GM23338 (cell line): ENCODE data around the gene CDCA5. TPM values are rescaled to one million over a fixed set of nuclear protein-coding genes. Genes with fewer than 3 reads are reported as not detected.

ENCODE experiments used
- ATAC-seq: fragments of 200-7000 bp; cut with Tn5 transposase; 3 replicates; pipeline ENCODE4 v1.9.1; 2020
- DNase-seq: peaks from one replicate; pipeline ENCODE4 v3.0.0-alpha.2; 2015; ENCODE audit warnings: low spot score
- H2AFZ ChIP-seq: fragments of 200-600 bp; sonication (generic); 2 replicates; pipeline ENCODE4 v1.8.0; 2016; ENCODE audit warnings: antibody characterized with exemption, mild to moderate bottlenecking, moderate library complexity
- H3F3A ChIP-seq: fragments of 200-600 bp; sonication (generic); replicated peaks from 2 replicates; pipeline ENCODE4 v1.8.0; 2017; ENCODE audit warnings: antibody characterized with exemption, mixed run types, low read depth
- H3K27ac ChIP-seq: fragments of 200-600 bp; sonication (generic); 2 replicates; pipeline ENCODE4 v1.6.1; 2016; ENCODE audit warnings: low read depth
- H3K27me3 ChIP-seq: fragments of 200-600 bp; sonication (generic); 2 replicates; pipeline ENCODE4 v1.8.0; 2016; ENCODE audit warnings: mild to moderate bottlenecking, mixed run types, moderate library complexity; ENCODE audit not compliant: insufficient read depth
- H3K36me3 ChIP-seq: fragments of 200-600 bp; sonication (generic); 2 replicates; pipeline ENCODE4 v1.8.0; 2016; ENCODE audit warnings: mild to moderate bottlenecking; ENCODE audit not compliant: insufficient read depth
- H3K4me1 ChIP-seq: fragments of 200-600 bp; sonication (generic); 2 replicates; pipeline ENCODE4 v1.8.0; 2016; ENCODE audit warnings: mild to moderate bottlenecking, moderate library complexity; ENCODE audit not compliant: insufficient read depth
- H3K4me2 ChIP-seq: fragments of 200-600 bp; sonication (generic); 2 replicates; pipeline ENCODE4 v1.7.1; 2017; ENCODE audit warnings: mixed run types
- H3K4me3 ChIP-seq: fragments of 200-600 bp; sonication (generic); 2 replicates; pipeline ENCODE4 v1.6.1; 2016; ENCODE audit warnings: mixed run types
- H3K79me2 ChIP-seq: fragments of 200-600 bp; sonication (generic); replicated peaks from 2 replicates; pipeline ENCODE4 v1.8.0; 2017; ENCODE audit warnings: mild to moderate bottlenecking; ENCODE audit not compliant: insufficient read depth
- H3K9me2 ChIP-seq: fragments of 200-600 bp; sonication (generic); 2 replicates; pipeline ENCODE4 v1.8.0; 2017; ENCODE audit not compliant: insufficient read depth
- H4K20me1 ChIP-seq: fragments of 200-600 bp; sonication (generic); replicated peaks from 2 replicates; pipeline ENCODE4 v1.8.0; 2017; ENCODE audit warnings: mild to moderate bottlenecking; ENCODE audit not compliant: insufficient read depth
- H3K27ac Mint-ChIP-seq: 2 replicates; pipeline ENCODE4 v1.8.0; 2020; ENCODE audit warnings: inconsistent platforms, mild to moderate bottlenecking, moderate library complexity, mixed read lengths
- H3K27me3 Mint-ChIP-seq: 3 replicates; pipeline ENCODE4 v1.8.0; 2022; ENCODE audit warnings: low read depth, mild to moderate bottlenecking, moderate library complexity, mixed read lengths, inconsistent platforms; ENCODE audit not compliant: insufficient read depth, poor library complexity
- H3K36me3 Mint-ChIP-seq: 3 replicates; pipeline ENCODE4 v1.8.0; 2021; ENCODE audit warnings: low read depth, mild to moderate bottlenecking, inconsistent platforms, moderate library complexity, mixed read lengths
- H3K4me1 Mint-ChIP-seq: 3 replicates; pipeline ENCODE4 v1.8.0; 2020; ENCODE audit warnings: mild to moderate bottlenecking, inconsistent platforms, mixed read lengths
- H3K4me3 Mint-ChIP-seq: 3 replicates; pipeline ENCODE4 v1.8.0; 2021; ENCODE audit warnings: moderate library complexity, mild to moderate bottlenecking, inconsistent platforms, mixed read lengths
- H3K9me3 Mint-ChIP-seq: 3 replicates; pipeline ENCODE4 v1.8.0; 2020; ENCODE audit warnings: moderate library complexity, mild to moderate bottlenecking, inconsistent platforms, mixed read lengths
- EZH2 ChIP-seq: fragments of 200-600 bp; sonication (generic); IDR thresholded peaks from one replicate; pipeline ENCODE4 v1.8.0; 2017; ENCODE audit warnings: antibody characterized with exemption, mild to moderate bottlenecking, low read depth; ENCODE audit not compliant: unreplicated experiment
- EZH2phosphoT487 ChIP-seq: fragments of 200-600 bp; sonication (generic); IDR thresholded peaks from one replicate; pipeline ENCODE4 v1.8.1; 2018; ENCODE audit warnings: antibody characterized with exemption; ENCODE audit not compliant: unreplicated experiment
- JUNB ChIP-seq: IDR thresholded peaks from one replicate; pipeline ENCODE4 v1.6.1; 2016; ENCODE audit warnings: antibody characterized with exemption; ENCODE audit not compliant: unreplicated experiment
- NANOG ChIP-seq: IDR thresholded peaks from 2 replicates; pipeline ENCODE4 v1.6.1; 2016; ENCODE audit warnings: antibody characterized with exemption, borderline replicate concordance
- POLR2AphosphoS5 ChIP-seq: IDR thresholded peaks from 2 replicates; pipeline ENCODE4 v1.6.1; 2016; ENCODE audit warnings: antibody characterized with exemption, low read depth
- STAT1 ChIP-seq: IDR thresholded peaks from one replicate; pipeline ENCODE4 v1.6.1; 2016; ENCODE audit warnings: antibody characterized with exemption; ENCODE audit not compliant: unreplicated experiment
- ZNF114 ChIP-seq: fragments of 250-450 bp; sonication (Bioruptor Pico); IDR thresholded peaks from 2 replicates; pipeline ENCODE4 v1.5.0; 2020; ENCODE audit warnings: mild to moderate bottlenecking, moderate library complexity
- ZNF331 ChIP-seq: fragments of 250-450 bp; sonication (Bioruptor Pico); IDR thresholded peaks from 2 replicates; pipeline ENCODE4 v1.5.0; 2020; ENCODE audit warnings: low read depth, mild to moderate bottlenecking, moderate library complexity
- polyA plus RNA-seq: library from polyadenylated mRNA; unstranded; fragments of >200 nt; fragmentation: Nextera tagmentation; extraction: Ambion mirVana; gene quantifications from 2 replicates; pipeline ENCODE4 v1.2.1, GENCODE V29; 2016
- total RNA-seq: library from RNA; depleted of rRNA; stranded (reverse); fragments of >200 nt; shearing (Covaris generic); gene quantifications from 2 replicates; pipeline ENCODE4 v1.2.3, GENCODE V29; 2014
- TF ChIP-seq, protein P1 (sequence below): IDR thresholded peaks from one replicate; pipeline ENCODE4 v1.6.1; 2018; ENCODE audit warnings: antibody characterized with exemption; ENCODE audit not compliant: unreplicated experiment
- TF ChIP-seq, protein P2 (sequence below): fragments of 250-450 bp; sonication (Bioruptor Pico); IDR thresholded peaks from 2 replicates; pipeline ENCODE4 v1.5.0; 2020; ENCODE audit warnings: mild to moderate bottlenecking, moderate library complexity
- TF ChIP-seq, protein P3 (sequence below), 2 experiments: fragments of 200-600 bp in 1 of 2; sonication (generic) in 1 of 2; conservative IDR thresholded peaks; 2 replicates each; pipeline versions ENCODE4 v1.5.1 to v1.6.1; 2016 to 2017; ENCODE audit warnings: antibody characterized with exemption in 2 of 2, low read depth in 2 of 2, mild to moderate bottlenecking in 2 of 2, moderate library complexity in 1 of 2
- TF ChIP-seq, protein P4 (sequence below): IDR thresholded peaks from 2 replicates; pipeline ENCODE4 v1.6.1; 2016; ENCODE audit warnings: antibody characterized with exemption

CDCA5 gene
- total and polyA plus RNA-seq, 2 experiments from 2014 or later: 53.3 to 70.9 TPM

DNA sequence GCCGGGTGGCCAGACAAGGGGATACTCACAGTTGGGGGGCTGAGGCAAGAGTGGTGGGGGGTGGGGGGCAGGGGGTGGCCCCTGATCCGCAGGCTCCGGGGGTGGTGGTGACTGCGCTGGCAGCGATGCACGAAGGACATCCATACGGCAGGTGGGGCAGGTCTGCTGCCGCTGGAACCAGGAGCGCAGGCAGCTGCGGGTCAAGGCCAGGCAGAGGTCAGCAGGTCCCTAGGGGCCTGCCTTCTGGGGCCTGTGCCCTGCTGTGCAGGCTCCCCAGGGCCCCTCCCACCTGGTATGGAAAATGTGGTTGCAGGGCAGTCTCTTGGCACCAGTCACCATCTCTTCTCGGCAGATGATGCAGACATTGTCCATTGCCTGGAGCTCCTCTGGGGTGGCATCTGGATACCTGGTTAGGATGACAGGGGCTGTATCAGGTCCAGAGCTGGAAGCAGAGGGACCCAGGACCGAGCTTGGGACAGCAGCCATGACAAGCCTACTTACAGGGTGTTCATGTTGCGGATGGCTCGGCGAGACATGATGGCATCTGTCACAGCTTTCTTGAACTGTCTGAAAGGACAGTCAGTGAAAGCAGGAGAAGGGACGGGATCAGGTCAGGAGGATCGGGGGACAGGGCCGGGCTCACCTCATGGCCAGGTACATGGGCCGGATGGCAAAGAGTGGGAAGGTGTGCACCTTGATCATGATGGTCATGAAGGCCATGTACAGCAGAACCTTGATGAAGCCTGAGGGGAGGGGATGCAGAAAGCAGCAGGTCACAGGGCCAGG, 47.0 kb upstream of the CDCA5 start:
- Histone ChIP-seq H3F3A (peaks cover 15% of the 10 kb centered on the region; the same call in 1 of the 2 replicates), H3K27ac (no peak overlapping the region), H3K4me1 (peaks cover 13% of the 10 kb centered on the region; the same call in 1 of the 2 replicates), H3K79me2 (peaks cover 19% of the 10 kb centered on the region), H3K36me3 (peaks cover 6% of the 10 kb centered on the region), H3K4me2 (no peak overlapping the region), H2AFZ (no peak overlapping the region), H4K20me1 (no peaks in the 10 kb centered on the region), H3K4me3 (no peak overlapping the region), H3K27me3 (no peaks in the 10 kb centered on the region), H3K9me2 (no peaks in the 10 kb centered on the region)
- Mint-ChIP-seq H3K27ac (no peak overlapping the region), H3K9me3 (no peaks in the 10 kb centered on the region; the same call in 2 of the 3 replicates), H3K36me3 (peaks cover 38% of the 10 kb centered on the region), H3K27me3 (peaks cover 14% of the 10 kb centered on the region), H3K4me3 (no peak overlapping the region; the same call in 2 of the 3 replicates), H3K4me1 (peaks cover 14% of the 10 kb centered on the region)
- ATAC-seq (no peak), DNase-seq (no peak)
- TF ChIP-seq JUNB (no peak), EZH2phosphoT487 (no peak), ZNF331 (no peak), ZNF114 (no peak), NANOG (no peak), STAT1 (no peak), POLR2AphosphoS5 (no peak), EZH2 (no peak)
- TF ChIP-seq, protein P1, sequence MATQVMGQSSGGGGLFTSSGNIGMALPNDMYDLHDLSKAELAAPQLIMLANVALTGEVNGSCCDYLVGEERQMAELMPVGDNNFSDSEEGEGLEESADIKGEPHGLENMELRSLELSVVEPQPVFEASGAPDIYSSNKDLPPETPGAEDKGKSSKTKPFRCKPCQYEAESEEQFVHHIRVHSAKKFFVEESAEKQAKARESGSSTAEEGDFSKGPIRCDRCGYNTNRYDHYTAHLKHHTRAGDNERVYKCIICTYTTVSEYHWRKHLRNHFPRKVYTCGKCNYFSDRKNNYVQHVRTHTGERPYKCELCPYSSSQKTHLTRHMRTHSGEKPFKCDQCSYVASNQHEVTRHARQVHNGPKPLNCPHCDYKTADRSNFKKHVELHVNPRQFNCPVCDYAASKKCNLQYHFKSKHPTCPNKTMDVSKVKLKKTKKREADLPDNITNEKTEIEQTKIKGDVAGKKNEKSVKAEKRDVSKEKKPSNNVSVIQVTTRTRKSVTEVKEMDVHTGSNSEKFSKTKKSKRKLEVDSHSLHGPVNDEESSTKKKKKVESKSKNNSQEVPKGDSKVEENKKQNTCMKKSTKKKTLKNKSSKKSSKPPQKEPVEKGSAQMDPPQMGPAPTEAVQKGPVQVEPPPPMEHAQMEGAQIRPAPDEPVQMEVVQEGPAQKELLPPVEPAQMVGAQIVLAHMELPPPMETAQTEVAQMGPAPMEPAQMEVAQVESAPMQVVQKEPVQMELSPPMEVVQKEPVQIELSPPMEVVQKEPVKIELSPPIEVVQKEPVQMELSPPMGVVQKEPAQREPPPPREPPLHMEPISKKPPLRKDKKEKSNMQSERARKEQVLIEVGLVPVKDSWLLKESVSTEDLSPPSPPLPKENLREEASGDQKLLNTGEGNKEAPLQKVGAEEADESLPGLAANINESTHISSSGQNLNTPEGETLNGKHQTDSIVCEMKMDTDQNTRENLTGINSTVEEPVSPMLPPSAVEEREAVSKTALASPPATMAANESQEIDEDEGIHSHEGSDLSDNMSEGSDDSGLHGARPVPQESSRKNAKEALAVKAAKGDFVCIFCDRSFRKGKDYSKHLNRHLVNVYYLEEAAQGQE: no peak
- TF ChIP-seq, protein P2, sequence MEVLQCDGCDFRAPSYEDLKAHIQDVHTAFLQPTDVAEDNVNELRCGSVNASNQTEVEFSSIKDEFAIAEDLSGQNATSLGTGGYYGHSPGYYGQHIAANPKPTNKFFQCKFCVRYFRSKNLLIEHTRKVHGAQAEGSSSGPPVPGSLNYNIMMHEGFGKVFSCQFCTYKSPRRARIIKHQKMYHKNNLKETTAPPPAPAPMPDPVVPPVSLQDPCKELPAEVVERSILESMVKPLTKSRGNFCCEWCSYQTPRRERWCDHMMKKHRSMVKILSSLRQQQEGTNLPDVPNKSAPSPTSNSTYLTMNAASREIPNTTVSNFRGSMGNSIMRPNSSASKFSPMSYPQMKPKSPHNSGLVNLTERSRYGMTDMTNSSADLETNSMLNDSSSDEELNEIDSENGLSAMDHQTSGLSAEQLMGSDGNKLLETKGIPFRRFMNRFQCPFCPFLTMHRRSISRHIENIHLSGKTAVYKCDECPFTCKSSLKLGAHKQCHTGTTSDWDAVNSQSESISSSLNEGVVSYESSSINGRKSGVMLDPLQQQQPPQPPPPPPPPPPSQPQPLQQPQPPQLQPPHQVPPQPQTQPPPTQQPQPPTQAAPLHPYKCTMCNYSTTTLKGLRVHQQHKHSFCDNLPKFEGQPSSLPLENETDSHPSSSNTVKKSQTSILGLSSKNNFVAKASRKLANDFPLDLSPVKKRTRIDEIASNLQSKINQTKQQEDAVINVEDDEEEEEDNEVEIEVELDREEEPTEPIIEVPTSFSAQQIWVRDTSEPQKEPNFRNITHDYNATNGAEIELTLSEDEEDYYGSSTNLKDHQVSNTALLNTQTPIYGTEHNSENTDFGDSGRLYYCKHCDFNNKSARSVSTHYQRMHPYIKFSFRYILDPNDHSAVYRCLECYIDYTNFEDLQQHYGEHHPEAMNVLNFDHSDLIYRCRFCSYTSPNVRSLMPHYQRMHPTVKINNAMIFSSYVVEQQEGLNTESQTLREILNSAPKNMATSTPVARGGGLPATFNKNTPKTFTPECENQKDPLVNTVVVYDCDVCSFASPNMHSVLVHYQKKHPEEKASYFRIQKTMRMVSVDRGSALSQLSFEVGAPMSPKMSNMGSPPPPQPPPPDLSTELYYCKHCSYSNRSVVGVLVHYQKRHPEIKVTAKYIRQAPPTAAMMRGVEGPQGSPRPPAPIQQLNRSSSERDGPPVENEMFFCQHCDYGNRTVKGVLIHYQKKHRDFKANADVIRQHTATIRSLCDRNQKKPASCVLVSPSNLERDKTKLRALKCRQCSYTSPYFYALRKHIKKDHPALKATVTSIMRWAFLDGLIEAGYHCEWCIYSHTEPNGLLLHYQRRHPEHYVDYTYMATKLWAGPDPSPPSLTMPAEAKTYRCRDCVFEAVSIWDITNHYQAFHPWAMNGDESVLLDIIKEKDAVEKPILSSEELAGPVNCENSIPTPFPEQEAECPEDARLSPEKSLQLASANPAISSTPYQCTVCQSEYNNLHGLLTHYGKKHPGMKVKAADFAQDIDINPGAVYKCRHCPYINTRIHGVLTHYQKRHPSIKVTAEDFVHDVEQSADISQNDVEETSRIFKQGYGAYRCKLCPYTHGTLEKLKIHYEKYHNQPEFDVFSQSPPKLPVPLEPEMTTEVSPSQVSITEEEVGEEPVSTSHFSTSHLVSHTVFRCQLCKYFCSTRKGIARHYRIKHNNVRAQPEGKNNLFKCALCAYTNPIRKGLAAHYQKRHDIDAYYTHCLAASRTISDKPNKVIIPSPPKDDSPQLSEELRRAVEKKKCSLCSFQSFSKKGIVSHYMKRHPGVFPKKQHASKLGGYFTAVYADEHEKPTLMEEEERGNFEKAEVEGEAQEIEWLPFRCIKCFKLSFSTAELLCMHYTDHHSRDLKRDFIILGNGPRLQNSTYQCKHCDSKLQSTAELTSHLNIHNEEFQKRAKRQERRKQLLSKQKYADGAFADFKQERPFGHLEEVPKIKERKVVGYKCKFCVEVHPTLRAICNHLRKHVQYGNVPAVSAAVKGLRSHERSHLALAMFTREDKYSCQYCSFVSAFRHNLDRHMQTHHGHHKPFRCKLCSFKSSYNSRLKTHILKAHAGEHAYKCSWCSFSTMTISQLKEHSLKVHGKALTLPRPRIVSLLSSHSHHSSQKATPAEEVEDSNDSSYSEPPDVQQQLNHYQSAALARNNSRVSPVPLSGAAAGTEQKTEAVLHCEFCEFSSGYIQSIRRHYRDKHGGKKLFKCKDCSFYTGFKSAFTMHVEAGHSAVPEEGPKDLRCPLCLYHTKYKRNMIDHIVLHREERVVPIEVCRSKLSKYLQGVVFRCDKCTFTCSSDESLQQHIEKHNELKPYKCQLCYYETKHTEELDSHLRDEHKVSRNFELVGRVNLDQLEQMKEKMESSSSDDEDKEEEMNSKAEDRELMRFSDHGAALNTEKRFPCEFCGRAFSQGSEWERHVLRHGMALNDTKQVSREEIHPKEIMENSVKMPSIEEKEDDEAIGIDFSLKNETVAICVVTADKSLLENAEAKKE (CRISPR knock-in tag): no peak
- TF ChIP-seq, protein P3, sequence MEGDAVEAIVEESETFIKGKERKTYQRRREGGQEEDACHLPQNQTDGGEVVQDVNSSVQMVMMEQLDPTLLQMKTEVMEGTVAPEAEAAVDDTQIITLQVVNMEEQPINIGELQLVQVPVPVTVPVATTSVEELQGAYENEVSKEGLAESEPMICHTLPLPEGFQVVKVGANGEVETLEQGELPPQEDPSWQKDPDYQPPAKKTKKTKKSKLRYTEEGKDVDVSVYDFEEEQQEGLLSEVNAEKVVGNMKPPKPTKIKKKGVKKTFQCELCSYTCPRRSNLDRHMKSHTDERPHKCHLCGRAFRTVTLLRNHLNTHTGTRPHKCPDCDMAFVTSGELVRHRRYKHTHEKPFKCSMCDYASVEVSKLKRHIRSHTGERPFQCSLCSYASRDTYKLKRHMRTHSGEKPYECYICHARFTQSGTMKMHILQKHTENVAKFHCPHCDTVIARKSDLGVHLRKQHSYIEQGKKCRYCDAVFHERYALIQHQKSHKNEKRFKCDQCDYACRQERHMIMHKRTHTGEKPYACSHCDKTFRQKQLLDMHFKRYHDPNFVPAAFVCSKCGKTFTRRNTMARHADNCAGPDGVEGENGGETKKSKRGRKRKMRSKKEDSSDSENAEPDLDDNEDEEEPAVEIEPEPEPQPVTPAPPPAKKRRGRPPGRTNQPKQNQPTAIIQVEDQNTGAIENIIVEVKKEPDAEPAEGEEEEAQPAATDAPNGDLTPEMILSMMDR (conservative IDR thresholded peaks at IDR 0.05; ENCODE audit: low read depth in 2 of 2): no peak
- TF ChIP-seq, protein P4, sequence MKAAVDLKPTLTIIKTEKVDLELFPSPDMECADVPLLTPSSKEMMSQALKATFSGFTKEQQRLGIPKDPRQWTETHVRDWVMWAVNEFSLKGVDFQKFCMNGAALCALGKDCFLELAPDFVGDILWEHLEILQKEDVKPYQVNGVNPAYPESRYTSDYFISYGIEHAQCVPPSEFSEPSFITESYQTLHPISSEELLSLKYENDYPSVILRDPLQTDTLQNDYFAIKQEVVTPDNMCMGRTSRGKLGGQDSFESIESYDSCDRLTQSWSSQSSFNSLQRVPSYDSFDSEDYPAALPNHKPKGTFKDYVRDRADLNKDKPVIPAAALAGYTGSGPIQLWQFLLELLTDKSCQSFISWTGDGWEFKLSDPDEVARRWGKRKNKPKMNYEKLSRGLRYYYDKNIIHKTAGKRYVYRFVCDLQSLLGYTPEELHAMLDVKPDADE: no peak
